SJSA1 (cell line): ENCODE data around the gene EBF3. TPM values are rescaled to one million over a fixed set of nuclear protein-coding genes. Genes with fewer than 3 reads are reported as not detected.
A peak's percentile ranks its signal among the peaks of the same experiment; 100 is the strongest.

ENCODE experiments used
- DNase-seq, 2 experiments: peaks; one replicate each; pipeline ENCODE4 v3.0.0-alpha.2; 2015 to 2020; ENCODE audit warnings: low spot score in 2 of 2, low read depth in 1 of 2
- H3K27ac ChIP-seq: fragments of 250-450 bp; sonication (Bioruptor Pico); 2 replicates; pipeline ENCODE4 v1.5.1; 2020; ENCODE audit warnings: mild to moderate bottlenecking, moderate library complexity
- H3K27me3 ChIP-seq: fragments of 250-450 bp; sonication (Bioruptor Pico); replicated peaks from 2 replicates; pipeline ENCODE4 v1.5.1; 2020; ENCODE audit warnings: mild to moderate bottlenecking, moderate library complexity
- H3K36me3 ChIP-seq: fragments of 250-450 bp; sonication (Bioruptor Pico); 2 replicates; pipeline ENCODE4 v1.5.1; 2020; ENCODE audit warnings: mild to moderate bottlenecking
- H3K4me1 ChIP-seq: fragments of 250-450 bp; sonication (Bioruptor Pico); replicated peaks from 2 replicates; pipeline ENCODE4 v1.6.1; 2021; ENCODE audit warnings: mild to moderate bottlenecking
- H3K4me3 ChIP-seq: fragments of 250-450 bp; sonication (Bioruptor Pico); 2 replicates; pipeline ENCODE4 v1.5.1; 2020; ENCODE audit warnings: mild to moderate bottlenecking
- H3K9me3 ChIP-seq: fragments of 250-450 bp; sonication (Bioruptor Pico); replicated peaks from 2 replicates; pipeline ENCODE4 v1.5.1; 2020; ENCODE audit warnings: mild to moderate bottlenecking
- total RNA-seq: library from RNA; depleted of rRNA; stranded (reverse); fragments of >200 nt; shearing (Covaris generic); gene quantifications from 2 replicates; pipeline ENCODE4 v1.2.3, GENCODE V29; 2014

The EBF3 gene
- total RNA-seq, 1 experiment from 2014 or later: not detected

DNA sequence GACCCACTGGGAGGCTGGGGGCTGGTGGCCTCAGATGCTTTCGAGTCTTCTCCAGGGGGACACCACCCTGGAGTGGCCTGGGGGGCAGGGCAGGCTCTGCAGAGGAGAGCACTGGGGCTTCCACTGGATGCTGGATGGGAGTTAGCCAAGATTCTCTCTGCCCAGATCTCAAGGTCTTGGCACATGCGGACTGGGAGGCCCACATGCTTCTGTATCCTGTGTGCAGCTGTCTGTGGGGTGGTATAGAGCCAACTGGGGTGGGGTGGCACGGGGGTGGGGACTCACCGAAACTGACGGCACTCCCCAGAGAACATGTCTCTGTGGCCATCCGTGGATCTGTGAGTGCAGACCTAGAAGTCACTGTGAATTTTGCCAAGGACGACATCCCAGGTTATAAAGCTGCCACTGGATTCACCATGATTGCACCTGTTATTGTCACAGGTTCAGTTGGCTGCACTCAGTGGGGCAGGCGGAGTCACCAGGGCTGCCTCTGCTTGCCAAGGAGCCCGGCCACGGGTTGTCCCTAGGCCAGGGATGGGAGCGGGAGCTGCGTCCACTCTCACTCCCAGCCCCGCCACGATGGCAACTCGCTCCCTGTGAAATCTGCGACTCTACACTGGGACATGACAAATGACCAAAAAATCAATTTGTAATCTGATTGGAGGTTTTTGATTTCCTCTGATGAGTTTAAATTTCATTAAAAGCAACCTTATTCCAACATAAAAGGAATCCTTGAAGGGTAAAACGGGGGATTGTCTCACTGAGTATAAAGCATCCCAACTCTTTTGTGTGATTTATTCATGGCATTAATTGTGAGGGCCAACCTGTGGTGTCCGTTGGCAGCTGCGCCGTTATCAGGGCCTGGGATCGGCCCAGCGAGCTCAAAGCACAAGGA lies 131.3 kb downstream of the EBF3 start:
- peak in 1 of 2 experiments; percentile 33 for DNase-seq
- H3K36me3 ChIP-seq: no peaks in the 10 kb centered on the region
- no peak overlapping the region for H3K4me3 ChIP-seq
- H3K27me3 ChIP-seq: no peaks in the 10 kb centered on the region
- no peak overlapping the region for H3K27ac ChIP-seq
- no peaks in the 10 kb centered on the region for H3K4me1 ChIP-seq
- H3K9me3 ChIP-seq: no peaks in the 10 kb centered on the region; the same call in 1 of the 2 replicates

DNA sequence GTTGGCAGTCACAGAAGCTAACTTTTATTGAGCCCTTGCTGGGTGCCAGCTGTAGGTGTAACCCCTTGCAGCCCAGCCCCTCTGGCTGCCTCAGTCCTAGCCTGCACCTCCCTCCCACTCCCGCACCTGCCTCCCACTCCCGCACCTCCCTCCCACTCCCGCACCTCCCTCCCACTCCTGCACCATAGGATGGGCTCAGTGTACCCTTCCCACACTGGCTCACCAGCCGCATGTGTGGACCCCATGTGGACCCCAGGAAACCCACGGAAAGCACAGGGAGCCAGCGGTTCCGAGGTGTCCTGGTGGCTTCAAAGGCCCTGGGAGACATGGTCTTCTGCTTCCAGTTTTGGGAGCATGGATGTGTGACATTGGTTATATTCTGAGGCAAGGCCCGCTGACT lies 132.9 kb downstream of the EBF3 start:
- H3K4me3 ChIP-seq: no peak overlapping the region
- H3K36me3 ChIP-seq: no peaks in the 10 kb centered on the region
- H3K27me3 ChIP-seq: no peaks in the 10 kb centered on the region
- H3K9me3 ChIP-seq: no peaks in the 10 kb centered on the region; the same call in 1 of the 2 replicates
- H3K4me1 ChIP-seq: no peaks in the 10 kb centered on the region
- DNase-seq: peak in 1 of 2 experiments; percentile 20
- no peak overlapping the region for H3K27ac ChIP-seq

DNA sequence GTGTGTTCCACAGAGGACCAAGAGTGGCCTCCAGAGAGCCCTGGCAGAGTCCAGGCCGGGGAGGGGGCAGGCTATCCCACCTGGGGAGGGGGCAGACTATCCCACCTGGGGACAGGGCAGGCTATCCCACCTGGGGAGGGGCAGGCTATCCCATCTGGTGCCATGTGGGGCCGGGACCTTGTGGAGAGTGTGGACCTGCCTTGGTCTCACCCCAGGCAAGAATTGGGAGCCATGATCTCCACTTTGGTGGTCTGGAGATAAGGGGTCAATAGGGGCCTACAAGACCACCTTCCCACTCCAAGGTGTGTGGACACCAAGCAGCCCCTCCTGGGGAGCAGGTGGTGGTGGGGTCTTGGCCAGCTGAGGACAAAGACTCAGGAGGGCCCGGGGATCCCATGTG lies 138.2 kb downstream of the EBF3 start:
- DNase-seq: no peak

DNA sequence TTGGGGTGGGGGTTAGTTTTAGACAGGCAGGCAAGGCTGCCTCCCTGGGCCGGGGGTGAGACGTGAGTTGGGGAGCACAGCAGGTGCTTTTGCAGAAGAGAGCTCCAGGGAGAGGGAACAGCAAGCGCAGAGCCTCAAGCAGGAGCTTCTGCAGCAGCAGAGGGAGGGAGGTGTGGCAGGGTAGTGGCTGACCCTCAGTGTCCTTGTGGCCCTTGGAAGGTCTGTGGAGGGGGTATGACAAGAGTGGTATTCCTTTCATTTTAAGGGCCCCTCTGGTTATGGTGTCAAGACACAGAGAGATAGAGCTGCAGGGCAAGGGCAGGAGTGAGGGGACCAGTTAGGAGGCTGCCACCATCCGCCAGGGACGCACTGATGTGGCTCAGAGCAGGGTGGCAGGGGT lies 138.9 kb downstream of the EBF3 start:
- Histone ChIP-seq H3K27me3 (no peaks in the 10 kb centered on the region), H3K9me3 (no peaks in the 10 kb centered on the region; the same call in 1 of the 2 replicates), H3K4me3 (no peak overlapping the region), H3K36me3 (no peaks in the 10 kb centered on the region), H3K4me1 (no peaks in the 10 kb centered on the region), H3K27ac (no peak overlapping the region)
- no peak for DNase-seq

More for the DNA sequence above, 138.2 kb downstream of the EBF3 start:
- Histone ChIP-seq H3K27ac (no peak overlapping the region), H3K9me3 (no peaks in the 10 kb centered on the region; the same call in 1 of the 2 replicates), H3K4me3 (no peak overlapping the region), H3K4me1 (no peaks in the 10 kb centered on the region), H3K27me3 (no peaks in the 10 kb centered on the region), H3K36me3 (no peaks in the 10 kb centered on the region)

DNA sequence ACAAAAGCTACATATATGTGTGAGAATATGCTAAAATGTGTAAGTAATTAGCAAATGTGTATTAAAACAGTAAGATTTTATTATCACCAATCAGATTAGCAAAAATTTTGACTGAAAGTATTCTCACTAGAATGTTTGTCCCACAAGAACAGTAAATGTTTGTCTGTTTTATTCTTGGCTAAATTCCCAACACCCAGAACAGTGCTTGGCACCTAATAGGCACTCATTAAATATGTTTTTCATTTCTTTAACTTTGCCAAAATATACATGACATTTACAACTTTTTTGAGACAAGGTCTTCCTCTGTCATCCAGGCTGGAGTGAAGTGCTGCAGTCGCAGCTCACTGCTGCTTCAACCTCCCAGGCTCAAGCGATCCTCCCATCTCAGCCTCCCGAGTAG lies 143.6 kb downstream of the EBF3 start:
- Histone ChIP-seq H3K36me3 (no peaks in the 10 kb centered on the region), H3K9me3 (no peaks in the 10 kb centered on the region; the same call in 1 of the 2 replicates), H3K27me3 (no peaks in the 10 kb centered on the region), H3K4me3 (no peak overlapping the region), H3K4me1 (no peaks in the 10 kb centered on the region), H3K27ac (no peak overlapping the region)
- no peak for DNase-seq

DNA sequence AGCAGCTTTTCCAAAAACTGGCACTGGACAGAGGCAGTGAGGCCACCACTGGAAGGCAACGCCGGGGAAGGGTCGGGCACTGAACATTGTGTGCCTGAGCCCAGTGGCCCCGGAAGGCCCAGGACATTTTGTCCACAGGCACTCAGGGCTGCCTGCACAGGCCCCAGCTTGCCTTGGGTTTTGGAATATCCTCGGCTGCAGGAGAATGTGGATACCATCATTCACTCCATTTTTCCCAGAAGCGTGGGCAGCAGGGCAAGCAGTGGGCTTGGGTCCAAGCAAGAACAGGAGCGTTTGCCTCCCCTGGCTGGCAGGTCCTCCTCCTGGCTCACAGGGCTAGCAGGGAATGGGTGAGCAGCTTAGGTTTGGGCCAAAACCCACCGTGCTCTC lies 147.4 kb downstream of the EBF3 start:
- Histone ChIP-seq H3K36me3 (no peaks in the 10 kb centered on the region), H3K27ac (no peak overlapping the region), H3K9me3 (no peaks in the 10 kb centered on the region; the same call in 1 of the 2 replicates), H3K4me3 (no peak overlapping the region), H3K27me3 (no peaks in the 10 kb centered on the region), H3K4me1 (no peaks in the 10 kb centered on the region)
- DNase-seq: no peak

DNA sequence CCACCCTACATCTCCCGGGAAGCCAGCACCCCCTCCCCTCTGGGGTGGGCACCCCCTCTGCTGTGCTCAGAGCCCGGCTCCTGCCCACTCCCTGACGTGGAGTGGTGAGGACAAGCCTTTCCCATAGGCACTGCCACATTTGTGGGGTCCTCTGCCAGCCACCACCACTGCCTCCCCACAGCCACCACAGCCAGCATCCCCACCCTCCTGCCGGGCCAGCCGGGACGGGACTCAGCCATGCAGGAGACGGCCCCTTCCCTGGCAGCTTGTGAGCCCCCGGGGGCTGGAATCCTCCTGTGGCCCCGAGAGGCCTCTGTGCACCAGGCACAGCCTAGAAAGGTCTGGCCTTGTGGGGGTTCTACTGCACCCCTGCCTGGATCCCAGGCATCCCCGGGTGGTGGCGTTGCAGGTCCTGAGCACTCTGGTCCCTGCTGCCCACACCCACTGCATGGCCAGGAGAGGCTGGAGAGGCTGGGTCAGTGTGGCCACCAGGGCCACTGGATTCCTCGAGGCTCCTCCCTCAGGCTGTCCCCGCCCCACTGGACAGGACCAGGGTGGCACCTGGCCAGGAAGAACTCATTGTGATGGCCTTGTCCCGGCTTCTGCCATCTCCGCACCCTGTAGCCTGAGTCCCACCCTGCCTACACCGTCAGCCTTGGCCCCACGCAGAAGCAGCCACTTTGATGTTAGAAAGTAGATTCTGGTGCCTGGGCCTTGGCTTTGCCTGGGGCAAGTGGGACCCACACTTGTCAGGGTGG lies 148.0 kb downstream of the EBF3 start:
- no peaks in the 10 kb centered on the region for H3K27me3 ChIP-seq
- H3K9me3 ChIP-seq: no peaks in the 10 kb centered on the region; the same call in 1 of the 2 replicates
- no peaks in the 10 kb centered on the region for H3K4me1 ChIP-seq
- no peaks in the 10 kb centered on the region for H3K36me3 ChIP-seq
- DNase-seq: no peak
- no peak overlapping the region for H3K27ac ChIP-seq
- no peak overlapping the region for H3K4me3 ChIP-seq

DNA sequence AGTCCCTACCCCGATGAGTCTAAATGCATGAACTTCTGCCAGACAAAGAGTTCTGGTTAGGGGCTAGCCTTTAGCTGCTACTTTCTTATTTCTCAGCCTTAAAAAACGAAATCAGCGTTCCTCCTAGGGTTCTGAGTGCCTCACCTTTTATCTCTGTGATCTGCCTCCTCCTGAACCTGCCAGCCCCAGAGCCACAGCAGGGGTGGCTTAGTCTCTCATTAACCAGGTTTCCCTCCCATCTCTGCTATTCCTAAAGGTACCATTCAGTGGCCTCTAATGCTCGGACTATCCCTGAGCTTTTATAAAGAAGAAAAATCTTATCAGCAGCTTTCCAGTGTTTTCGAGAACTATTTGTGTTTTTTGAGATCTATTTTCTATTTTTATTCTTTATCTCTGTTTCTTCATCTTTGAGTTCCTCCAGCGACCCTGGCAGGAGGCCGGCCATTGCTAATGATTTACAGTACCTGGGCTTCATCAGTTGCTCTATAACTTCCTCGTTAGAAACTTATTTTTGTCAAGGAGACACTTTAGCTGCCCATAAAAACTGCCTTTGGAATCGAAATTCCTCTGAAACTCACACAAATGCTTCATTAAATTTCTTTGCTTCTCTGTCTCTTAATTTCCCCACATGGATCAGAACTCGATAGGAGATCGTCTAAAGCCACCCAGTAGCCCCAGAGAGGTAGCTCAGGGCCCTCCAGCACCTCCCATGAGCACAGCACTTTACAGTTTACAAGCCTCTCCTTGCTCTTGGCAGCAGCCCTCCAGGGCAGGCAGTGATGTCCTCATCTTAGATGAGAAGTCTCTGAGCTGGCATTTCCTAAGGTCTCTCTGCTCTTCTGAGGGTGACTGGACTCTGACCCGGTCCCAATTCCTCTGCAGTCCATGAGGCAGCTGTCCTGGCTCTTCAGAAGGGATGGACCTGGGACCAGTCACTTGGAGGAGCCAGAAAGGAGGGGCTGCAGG lies 149.1 kb downstream of the EBF3 start:
- no peaks in the 10 kb centered on the region for H3K27me3 ChIP-seq
- H3K4me3 ChIP-seq: no peak overlapping the region
- H3K9me3 ChIP-seq: no peaks in the 10 kb centered on the region; the same call in 1 of the 2 replicates
- H3K4me1 ChIP-seq: no peaks in the 10 kb centered on the region
- H3K27ac ChIP-seq: no peak overlapping the region
- H3K36me3 ChIP-seq: no peaks in the 10 kb centered on the region
- DNase-seq: no peak

DNA sequence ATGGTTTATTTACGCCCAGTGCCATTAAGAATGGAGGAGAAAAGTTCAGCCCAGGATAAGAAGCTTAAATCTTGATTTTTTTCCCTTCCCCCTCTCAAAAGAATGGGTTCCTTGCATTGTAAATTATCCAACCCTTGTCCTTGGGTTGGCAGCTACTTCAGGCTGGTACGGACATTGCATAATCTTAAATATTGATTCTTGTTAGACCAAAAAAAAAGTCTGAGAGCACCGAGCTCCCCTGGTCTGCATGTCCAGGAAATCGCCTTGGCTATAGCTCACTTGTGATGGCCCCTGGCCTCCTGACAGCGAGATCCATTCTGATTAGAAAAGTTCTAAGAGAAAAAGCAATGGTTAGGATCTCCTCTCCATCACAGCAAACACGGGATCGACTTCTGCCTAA lies 151.7 kb downstream of the EBF3 start:
- Histone ChIP-seq H3K27ac (no peak overlapping the region), H3K27me3 (no peaks in the 10 kb centered on the region), H3K9me3 (peaks cover 2% of the 10 kb centered on the region; the same call in 1 of the 2 replicates), H3K4me3 (no peak overlapping the region), H3K36me3 (no peaks in the 10 kb centered on the region), H3K4me1 (no peaks in the 10 kb centered on the region)
- no peak for DNase-seq

DNA sequence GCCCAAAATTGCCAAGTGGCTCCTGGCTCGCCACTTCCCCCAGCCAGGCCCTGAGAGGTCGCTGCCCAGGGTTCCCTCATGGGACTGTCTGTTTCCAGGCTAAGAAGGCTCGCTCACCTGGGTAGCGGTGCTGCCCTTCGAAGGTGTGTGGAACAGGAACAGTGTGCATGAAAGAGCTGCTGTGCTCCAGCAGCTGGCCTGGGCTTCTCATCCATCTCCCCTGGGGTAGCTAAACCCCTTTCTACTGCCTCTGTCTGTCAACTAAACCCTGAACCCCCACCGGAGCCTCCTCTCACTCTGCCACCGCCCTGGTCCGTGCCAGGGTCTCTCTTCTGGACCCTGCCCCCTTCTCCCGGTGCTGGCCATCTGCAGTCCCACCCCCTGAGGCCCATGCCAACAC lies 152.9 kb downstream of the EBF3 start:
- Histone ChIP-seq H3K9me3 (peaks cover 2% of the 10 kb centered on the region; the same call in 1 of the 2 replicates), H3K36me3 (no peaks in the 10 kb centered on the region)
- no peak for DNase-seq

DNA sequence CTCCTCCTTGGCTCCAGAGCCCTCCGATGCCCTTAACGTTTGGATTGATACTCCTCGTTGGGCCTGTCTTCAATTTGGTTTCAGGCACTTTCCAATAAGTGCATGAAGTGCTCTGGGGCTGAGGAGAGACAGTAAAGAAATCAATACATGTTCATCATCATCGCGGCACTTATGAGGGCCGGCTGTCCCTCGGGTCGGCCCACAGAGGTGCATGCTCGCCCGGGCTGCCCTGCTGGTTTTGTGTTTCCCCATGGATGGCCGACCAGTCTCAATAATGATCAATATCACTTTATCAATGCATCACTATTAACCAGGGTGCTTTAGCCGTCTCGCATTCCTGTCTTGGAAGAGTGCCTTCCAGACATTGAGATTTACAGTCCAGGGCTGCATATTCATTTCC lies 154.2 kb downstream of the EBF3 start:
- H3K4me3 ChIP-seq: no peak overlapping the region
- no peaks in the 10 kb centered on the region for H3K4me1 ChIP-seq
- no peaks in the 10 kb centered on the region for H3K36me3 ChIP-seq
- no peak overlapping the region for H3K27ac ChIP-seq
- no peak for DNase-seq
- H3K27me3 ChIP-seq: no peaks in the 10 kb centered on the region
- H3K9me3 ChIP-seq: peaks cover 2% of the 10 kb centered on the region; the same call in 1 of the 2 replicates

More for the DNA sequence above, 152.9 kb downstream of the EBF3 start:
- Histone ChIP-seq H3K4me1 (no peaks in the 10 kb centered on the region), H3K27me3 (no peaks in the 10 kb centered on the region), H3K27ac (no peak overlapping the region), H3K4me3 (no peak overlapping the region)

DNA sequence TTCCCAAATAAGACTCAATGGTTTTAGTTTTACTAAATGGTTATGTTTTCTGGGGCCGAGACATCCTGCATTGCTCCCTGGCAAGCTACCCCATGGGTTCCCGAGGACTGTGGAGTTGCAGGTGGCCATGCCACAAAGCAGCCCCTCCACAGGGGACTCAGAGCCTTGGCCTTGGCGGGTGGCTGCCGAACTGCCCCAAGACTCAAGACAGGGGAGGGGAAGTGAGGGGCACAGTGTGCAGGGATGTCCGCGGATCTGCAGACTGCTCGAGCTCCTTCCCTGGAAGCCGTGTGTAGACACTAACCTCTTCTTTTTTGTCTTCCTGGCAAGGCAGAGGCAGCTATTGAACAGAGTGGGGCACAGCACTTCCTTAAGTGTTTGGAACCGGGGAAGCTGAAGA lies 154.6 kb downstream of the EBF3 start:
- Histone ChIP-seq H3K4me3 (no peak overlapping the region), H3K9me3 (peaks cover 2% of the 10 kb centered on the region; the same call in 1 of the 2 replicates), H3K4me1 (no peaks in the 10 kb centered on the region), H3K36me3 (no peaks in the 10 kb centered on the region), H3K27ac (no peak overlapping the region), H3K27me3 (no peaks in the 10 kb centered on the region)
- DNase-seq: no peak
